ENCODE data around the gene SPATA46. TPM values are rescaled to one million over a fixed set of nuclear protein-coding genes. Genes with fewer than 3 reads are reported as not detected.

Gene SPATA46
- total RNA-seq, 2 experiments from 2014 or later = not detected

DNA sequence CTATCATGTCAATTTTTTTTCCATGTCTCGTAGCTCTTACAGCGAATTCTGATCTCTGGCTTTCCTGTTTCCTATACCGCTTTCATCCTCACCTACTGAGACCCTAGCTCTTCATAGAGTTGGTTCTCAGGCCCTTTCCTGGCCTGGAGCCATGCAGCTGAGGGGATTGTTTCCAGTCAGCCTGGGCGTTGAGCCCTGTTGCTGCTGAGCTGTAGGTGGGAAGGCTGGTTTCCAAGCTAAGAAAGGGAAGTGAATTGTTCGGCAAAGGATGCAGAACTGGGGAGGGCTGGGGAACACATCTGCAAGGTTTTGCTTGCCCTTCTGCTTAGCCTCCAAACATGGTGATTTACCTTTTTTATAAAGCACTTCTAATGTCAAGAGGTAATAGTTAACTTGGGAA lies 41.5 kb downstream of the SPATA46 start:
- no peaks in the 10 kb centered on the region for H3K9me3 ChIP-seq (ENCODE audit: low read length)

DNA sequence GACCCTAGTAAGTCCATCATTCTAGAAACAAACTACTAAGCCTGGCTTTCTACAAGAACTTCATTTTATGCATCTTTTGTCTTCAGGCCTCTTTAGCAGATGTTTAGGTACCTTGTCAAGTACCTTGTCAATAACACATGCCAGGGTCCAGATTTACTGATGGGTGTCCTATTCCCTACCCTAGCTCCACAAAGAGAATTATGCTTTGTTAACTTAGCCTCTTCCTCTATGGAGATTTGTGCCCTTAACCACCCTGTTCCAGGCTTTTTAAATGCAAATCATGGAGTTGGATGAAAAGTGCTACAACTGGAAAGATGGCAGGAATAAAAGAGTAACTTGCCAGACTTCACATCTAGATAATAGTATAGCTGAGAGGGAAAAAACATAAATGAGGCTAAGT lies 42.7 kb downstream of the SPATA46 start:
- BruUV-seq (replicated peaks) = no TSS peak
- Histone ChIP-seq H3K4me1 (ENCODE audit: insufficient read depth, low read length, poor library complexity, severe bottlenecking) (no peaks in the 10 kb centered on the region), H4K20me1 (ENCODE audit: insufficient read depth, low read length) (no peaks in the 10 kb centered on the region), H3K27ac (ENCODE audit: low read depth, low read length, poor library complexity, severe bottlenecking) (no peak overlapping the region), H3K36me3 (ENCODE audit: insufficient read depth, low read length) (no peaks in the 10 kb centered on the region), H3K9me3 (ENCODE audit: low read length) (no peaks in the 10 kb centered on the region), H3K9me2 (ENCODE audit: insufficient read depth, low read length) (no peaks in the 10 kb centered on the region), H3K4me3 (ENCODE audit: low read depth, low read length, poor library complexity, severe bottlenecking) (no peak overlapping the region), H2AFZ (ENCODE audit: low read length) (no peak overlapping the region), H3K79me2 (ENCODE audit: insufficient read depth, low read depth, low read length) (no peaks in the 10 kb centered on the region), H3K4me2 (ENCODE audit: low read length) (no peak overlapping the region)
- CTCF ChIA-PET (ENCODE audit: unreplicated experiment) = no interaction called here
- DNase-seq (ENCODE audit: low spot score) = no peak
- TF ChIP-seq EZH2phosphoT487 (IDR thresholded peaks at IDR 0.05; ENCODE audit: borderline replicate concordance, low read depth, low read length) = no peak
- TF ChIP-seq, protein P1, sequence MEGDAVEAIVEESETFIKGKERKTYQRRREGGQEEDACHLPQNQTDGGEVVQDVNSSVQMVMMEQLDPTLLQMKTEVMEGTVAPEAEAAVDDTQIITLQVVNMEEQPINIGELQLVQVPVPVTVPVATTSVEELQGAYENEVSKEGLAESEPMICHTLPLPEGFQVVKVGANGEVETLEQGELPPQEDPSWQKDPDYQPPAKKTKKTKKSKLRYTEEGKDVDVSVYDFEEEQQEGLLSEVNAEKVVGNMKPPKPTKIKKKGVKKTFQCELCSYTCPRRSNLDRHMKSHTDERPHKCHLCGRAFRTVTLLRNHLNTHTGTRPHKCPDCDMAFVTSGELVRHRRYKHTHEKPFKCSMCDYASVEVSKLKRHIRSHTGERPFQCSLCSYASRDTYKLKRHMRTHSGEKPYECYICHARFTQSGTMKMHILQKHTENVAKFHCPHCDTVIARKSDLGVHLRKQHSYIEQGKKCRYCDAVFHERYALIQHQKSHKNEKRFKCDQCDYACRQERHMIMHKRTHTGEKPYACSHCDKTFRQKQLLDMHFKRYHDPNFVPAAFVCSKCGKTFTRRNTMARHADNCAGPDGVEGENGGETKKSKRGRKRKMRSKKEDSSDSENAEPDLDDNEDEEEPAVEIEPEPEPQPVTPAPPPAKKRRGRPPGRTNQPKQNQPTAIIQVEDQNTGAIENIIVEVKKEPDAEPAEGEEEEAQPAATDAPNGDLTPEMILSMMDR (conservative IDR thresholded peaks at IDR 0.05; ENCODE audit: low read length) = no peak
- POLR2A ChIA-PET = interaction anchor here (0.6 kb wide), 1 partner anchor 10 kb away, joined by 3 read pairs; no protein-coding TSS in a partner anchor
- intact Hi-C loops (cut with micrococcal nuclease; ENCODE audit: unreplicated experiment) = no loop called here

More for the DNA sequence above, 41.5 kb downstream of the SPATA46 start:
- H3K4me2 ChIP-seq (ENCODE audit: low read length) = no peak overlapping the region
- POLR2A ChIA-PET = interaction anchor here (0.6 kb wide), 1 partner anchor 433 kb away, joined by 3 read pairs; no protein-coding TSS in a partner anchor
- no peak for TF ChIP-seq EZH2phosphoT487 (IDR thresholded peaks at IDR 0.05; ENCODE audit: borderline replicate concordance, low read depth, low read length)
- TF ChIP-seq, protein P1 (conservative IDR thresholded peaks at IDR 0.05; ENCODE audit: low read length) = no peak
- no peaks in the 10 kb centered on the region for H4K20me1 ChIP-seq (ENCODE audit: insufficient read depth, low read length)
- no TSS peak for BruUV-seq (replicated peaks)
- intact Hi-C loops (cut with micrococcal nuclease; ENCODE audit: unreplicated experiment) = no loop called here
- no peak overlapping the region for H3K4me3 ChIP-seq (ENCODE audit: low read depth, low read length, poor library complexity, severe bottlenecking)
- CTCF ChIA-PET (ENCODE audit: unreplicated experiment) = no interaction called here
- no peaks in the 10 kb centered on the region for H3K9me2 ChIP-seq (ENCODE audit: insufficient read depth, low read length)
- DNase-seq (ENCODE audit: low spot score) = no peak
- H2AFZ ChIP-seq (ENCODE audit: low read length) = no peak overlapping the region
- no peaks in the 10 kb centered on the region for H3K4me1 ChIP-seq (ENCODE audit: insufficient read depth, low read length, poor library complexity, severe bottlenecking)
- no peaks in the 10 kb centered on the region for H3K36me3 ChIP-seq (ENCODE audit: insufficient read depth, low read length)
- H3K79me2 ChIP-seq (ENCODE audit: insufficient read depth, low read depth, low read length) = no peaks in the 10 kb centered on the region
- no peak overlapping the region for H3K27ac ChIP-seq (ENCODE audit: low read depth, low read length, poor library complexity, severe bottlenecking)

DNA sequence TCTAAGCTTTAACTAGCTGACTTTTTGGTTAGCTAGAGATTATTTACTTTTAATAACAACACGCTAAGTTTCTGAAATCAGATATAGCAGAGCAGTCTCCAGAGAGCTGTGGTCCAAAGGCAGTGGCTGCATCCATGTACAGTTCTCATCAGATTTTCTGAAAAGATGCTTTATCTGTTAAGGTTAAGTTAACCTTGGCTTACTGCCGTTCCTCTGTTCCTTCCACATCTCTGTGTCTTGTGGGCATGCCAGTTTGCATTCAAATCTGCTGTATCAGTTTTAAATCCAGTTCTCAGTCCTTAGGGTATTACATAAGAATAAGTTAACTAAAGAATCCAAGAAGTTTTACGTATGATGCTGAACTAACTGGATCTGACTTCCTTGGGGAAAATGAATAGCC lies 46.8 kb downstream of the SPATA46 start:
- H3K36me3 ChIP-seq (ENCODE audit: insufficient read depth, low read length) = no peaks in the 10 kb centered on the region
- BruUV-seq (replicated peaks) = no TSS peak
- H2AFZ ChIP-seq (ENCODE audit: low read length) = no peak overlapping the region
- ChIA-PET POLR2A (no interaction called here), CTCF (ENCODE audit: unreplicated experiment) (no interaction called here)
- no peaks in the 10 kb centered on the region for H3K9me2 ChIP-seq (ENCODE audit: insufficient read depth, low read length)
- H3K9me3 ChIP-seq (ENCODE audit: low read length) = no peaks in the 10 kb centered on the region
- H3K4me1 ChIP-seq (ENCODE audit: insufficient read depth, low read length, poor library complexity, severe bottlenecking) = no peaks in the 10 kb centered on the region
- H3K27ac ChIP-seq (ENCODE audit: low read depth, low read length, poor library complexity, severe bottlenecking) = no peak overlapping the region
- H4K20me1 ChIP-seq (ENCODE audit: insufficient read depth, low read length) = no peaks in the 10 kb centered on the region
- intact Hi-C loops (cut with micrococcal nuclease; ENCODE audit: unreplicated experiment) = no loop called here
- DNase-seq (ENCODE audit: low spot score) = no peak
- no peak overlapping the region for H3K4me2 ChIP-seq (ENCODE audit: low read length)
- TF ChIP-seq, protein P1 (conservative IDR thresholded peaks at IDR 0.05; ENCODE audit: low read length) = no peak
- no peak for TF ChIP-seq EZH2phosphoT487 (IDR thresholded peaks at IDR 0.05; ENCODE audit: borderline replicate concordance, low read depth, low read length)
- no peak overlapping the region for H3K4me3 ChIP-seq (ENCODE audit: low read depth, low read length, poor library complexity, severe bottlenecking)
- H3K79me2 ChIP-seq (ENCODE audit: insufficient read depth, low read depth, low read length) = no peaks in the 10 kb centered on the region
